ENCODE measurements around the gene CCM2L.

Gene CCM2L

GRCh38 chr20:31979713-31980426 lies 30.4 kb upstream of the CCM2L start:
- no peak overlapping the region for H3K4me3 ChIP-seq (ENCODE audit: control insufficient read depth, low read depth, low read length)
- TF ChIP-seq CTCF (conservative IDR thresholded peaks at IDR 0.05; ENCODE audit: control insufficient read depth, insufficient read depth, low read depth, low read length): no peak
- DNase-seq (ENCODE audit: low read depth): no peak

GRCh38 chr20:31981784-31982183 lies 28.5 kb upstream of the CCM2L start:
- no peak overlapping the region for H3K4me3 ChIP-seq (ENCODE audit: control insufficient read depth, low read depth, low read length)
- DNase-seq (ENCODE audit: low read depth): no peak
- TF ChIP-seq CTCF (conservative IDR thresholded peaks at IDR 0.05; ENCODE audit: control insufficient read depth, insufficient read depth, low read depth, low read length): no peak

- no peak for TF ChIP-seq CTCF (conservative IDR thresholded peaks at IDR 0.05; ENCODE audit: control insufficient read depth, insufficient read depth, low read depth, low read length)
- DNase-seq (ENCODE audit: low read depth): no peak
- H3K4me3 ChIP-seq (ENCODE audit: control insufficient read depth, low read depth, low read length): no peak overlapping the region
Observed at GRCh38 chr20:31984981-31985471, 25.2 kb upstream of the CCM2L start.

GRCh38 chr20:31987744-31988143 lies 22.5 kb upstream of the CCM2L start:
- peak; percentile 11 for DNase-seq (ENCODE audit: low read depth)
- H3K4me3 ChIP-seq (ENCODE audit: control insufficient read depth, low read depth, low read length): no peak overlapping the region
- TF ChIP-seq CTCF (conservative IDR thresholded peaks at IDR 0.05; ENCODE audit: control insufficient read depth, insufficient read depth, low read depth, low read length): no peak

- DNase-seq (ENCODE audit: low read depth): no peak
- H3K4me3 ChIP-seq (ENCODE audit: control insufficient read depth, low read depth, low read length): no peak overlapping the region
- TF ChIP-seq CTCF (conservative IDR thresholded peaks at IDR 0.05; ENCODE audit: control insufficient read depth, insufficient read depth, low read depth, low read length): no peak
Observed at GRCh38 chr20:31988430-31989015, 21.7 kb upstream of the CCM2L start.

GRCh38 chr20:31989030-31989645 lies 21.1 kb upstream of the CCM2L start:
- H3K4me3 ChIP-seq (ENCODE audit: control insufficient read depth, low read depth, low read length): no peak overlapping the region
- no peak for DNase-seq (ENCODE audit: low read depth)
- TF ChIP-seq CTCF (conservative IDR thresholded peaks at IDR 0.05; ENCODE audit: control insufficient read depth, insufficient read depth, low read depth, low read length): no peak

All from fibroblast of mammary gland (primary cell).